SH-SY5Y (cell line): ENCODE measurements around the gene RAI14.

ENCODE experiments used
- GATA2 ChIP-seq: IDR thresholded peaks from 2 replicates; pipeline ENCODE4 v1.6.1; 2011; ENCODE audit warnings: mild to moderate bottlenecking, low read depth, low read length
- GATA3 ChIP-seq: IDR thresholded peaks from 2 replicates; pipeline ENCODE4 v1.6.1; 2011; ENCODE audit warnings: low read depth, mild to moderate bottlenecking, low read length, moderate library complexity

GRCh38 chr5:34684281-34684979 is 28.3 kb downstream of the RAI14 start:
- no peak for TF ChIP-seq GATA3
- TF ChIP-seq GATA2: no peak
